Esophagus squamous epithelium (tissue), 4 donors: ENCODE results near the gene VILL.

Experiments used
- CTCF ChIP-seq, 6 experiments: fragments of 450-650 bp in 4 of 6; fragments of 200-600 bp in 2 of 6; sonication (generic) in 2 of 6; IDR thresholded peaks; one replicate each; pipeline ENCODE4 v1.5.1; 2016 to 2019; ENCODE audit warnings: antibody characterized with exemption in 6 of 6, mild to moderate bottlenecking in 4 of 6, moderate library complexity in 4 of 6
- POLR2A ChIP-seq, 4 donors: fragments of 450-650 bp; IDR thresholded peaks; one replicate each; pipeline ENCODE4 v1.6.1; 2017; ENCODE audit warnings: antibody characterized with exemption in 4 of 4, mild to moderate bottlenecking in 4 of 4, moderate library complexity in 3 of 4

- TF ChIP-seq POLR2A (IDR thresholded peaks at IDR 0.05) (no peak), CTCF (IDR thresholded peaks at IDR 0.05) (no peak)
These were observed 13.3 kb downstream of the VILL start for GRCh38 chr3:38003817-38004414.
